Measurements from ENCODE around the gene DMD. TPM values are rescaled to one million over a fixed set of nuclear protein-coding genes. Genes with fewer than 3 reads are reported as not detected.

Gene DMD
- total RNA-seq, 4 donors from 2014 or later, result 27.7 to 54.7 (median 34.4) TPM

GRCh38 chrX:32780109-32780508, 431.2 kb downstream of the DMD start:
- ATAC-seq (ENCODE audit: low FRiP score), result no peak

GRCh38 chrX:32778965-32779364, 432.4 kb downstream of the DMD start:
- no peak for TF ChIP-seq CTCF (IDR thresholded peaks at IDR 0.05)
- DNase-seq (ENCODE audit: low spot score), result no peak
- no peak for ATAC-seq (ENCODE audit: low FRiP score)

More at GRCh38 chrX:32780109-32780508, 431.2 kb downstream of the DMD start:
- no peak for DNase-seq (ENCODE audit: low spot score)
- TF ChIP-seq CTCF (IDR thresholded peaks at IDR 0.05), result no peak

GRCh38 chrX:32774966-32775365, 436.4 kb downstream of the DMD start:
- DNase-seq (ENCODE audit: low spot score) (no peak), ATAC-seq (ENCODE audit: low FRiP score) (no peak)
- TF ChIP-seq CTCF (IDR thresholded peaks at IDR 0.05), result no peak

- TF ChIP-seq CTCF (IDR thresholded peaks at IDR 0.05), result no peak
- ATAC-seq (ENCODE audit: low FRiP score), result no peak
- DNase-seq (ENCODE audit: low spot score), result no peak
Observed at GRCh38 chrX:32749070-32749469, 462.3 kb downstream of the DMD start.

- no peak for ATAC-seq (ENCODE audit: low FRiP score)
Observed at GRCh38 chrX:32745323-32745722, 466.0 kb downstream of the DMD start.

GRCh38 chrX:32744921-32745320, 466.4 kb downstream of the DMD start:
- no peak for ATAC-seq (ENCODE audit: low FRiP score)
- no peak for TF ChIP-seq CTCF (IDR thresholded peaks at IDR 0.05)
- no peak for DNase-seq (ENCODE audit: low spot score)

More at GRCh38 chrX:32745323-32745722, 466.0 kb downstream of the DMD start:
- TF ChIP-seq CTCF (IDR thresholded peaks at IDR 0.05), result no peak
- no peak for DNase-seq (ENCODE audit: low spot score)

GRCh38 chrX:32741910-32742309, 469.4 kb downstream of the DMD start:
- DNase-seq (ENCODE audit: low spot score) (no peak), ATAC-seq (ENCODE audit: low FRiP score) (no peak)
- no peak for TF ChIP-seq CTCF (IDR thresholded peaks at IDR 0.05)
